CD4-positive, CD25-positive, alpha-beta regulatory T cell (primary cell): ENCODE measurements around the gene FAM149B1. TPM values are rescaled to one million over a fixed set of nuclear protein-coding genes. Genes with fewer than 3 reads are reported as not detected.

Source experiments
- ATAC-seq, 2 donors: fragments of 150-1000 bp; cut with Tn5 transposase; one replicate each; pipeline ENCODE4 v1.10.0; 2021; ENCODE audit warnings: low read depth in 2 of 2, moderate number of reproducible peaks in 2 of 2, moderate library complexity in 1 of 2
- DNase-seq, 3 donors: peaks; one replicate each; pipeline versions ENCODE4 v3.0.0 to v3.0.0-alpha.2; 2012 to 2022; ENCODE audit warnings: mixed read lengths in 1 of 3
- H3K27ac ChIP-seq: one replicate; pipeline ENCODE4 v1.7.0; 2013; ENCODE audit warnings: mild to moderate bottlenecking, low read length; ENCODE audit not compliant: insufficient read depth, poor library complexity, severe bottlenecking
- H3K27me3 ChIP-seq: one replicate; pipeline ENCODE4 v1.7.0; 2013; ENCODE audit warnings: low read length; ENCODE audit not compliant: control insufficient read depth, insufficient read depth
- H3K36me3 ChIP-seq: one replicate; pipeline ENCODE4 v1.7.0; 2013; ENCODE audit warnings: mild to moderate bottlenecking, low read length, moderate library complexity; ENCODE audit not compliant: control insufficient read depth, insufficient read depth
- H3K4me1 ChIP-seq: 2 replicates; pipeline ENCODE4 v1.7.0; 2013; ENCODE audit warnings: mild to moderate bottlenecking, low read length; ENCODE audit not compliant: insufficient read depth, control insufficient read depth, poor library complexity, severe bottlenecking
- H3K4me3 ChIP-seq: one replicate; pipeline ENCODE4 v1.7.0; 2013; ENCODE audit warnings: low read depth, mild to moderate bottlenecking, low read length, moderate library complexity
- H3K9me3 ChIP-seq, 2 experiments: 1 replicate in 1 of 2; 2 replicates in 1 of 2; pipeline ENCODE4 v1.7.0; 2013; ENCODE audit warnings: low read length in 2 of 2, mild to moderate bottlenecking in 1 of 2, moderate library complexity in 1 of 2; ENCODE audit not compliant: control insufficient read depth in 2 of 2
- H3K27ac Mint-ChIP-seq, 3 donors: one replicate each; pipeline ENCODE4 v1.8.0; 2020 to 2022; ENCODE audit warnings: mild to moderate bottlenecking in 3 of 3, mixed read lengths in 3 of 3, moderate library complexity in 2 of 3
- H3K27me3 Mint-ChIP-seq: one replicate; pipeline ENCODE4 v1.8.0; 2022; ENCODE audit warnings: mild to moderate bottlenecking, mixed read lengths
- H3K36me3 Mint-ChIP-seq: one replicate; pipeline ENCODE4 v1.8.0; 2020; ENCODE audit warnings: mixed read lengths
- H3K4me1 Mint-ChIP-seq, 4 donors: one replicate each; pipeline ENCODE4 v1.8.0; 2020 to 2022; ENCODE audit warnings: mixed read lengths in 4 of 4, mild to moderate bottlenecking in 1 of 4
- H3K4me3 Mint-ChIP-seq, 4 donors: one replicate each; pipeline ENCODE4 v1.8.0; 2020 to 2022; ENCODE audit warnings: mild to moderate bottlenecking in 4 of 4, mixed read lengths in 4 of 4, moderate library complexity in 3 of 4
- H3K9me3 Mint-ChIP-seq, 7 donors: one replicate each; pipeline ENCODE4 v1.8.0; 2020 to 2022; ENCODE audit warnings: mixed read lengths in 7 of 7, mild to moderate bottlenecking in 3 of 7, moderate library complexity in 2 of 7
- polyA plus RNA-seq, 4 donors: library from polyadenylated mRNA; unstranded; fragments of 300-500 nt; fragmentation: Illumina TruSeq; gene quantifications; one replicate each; pipeline ENCODE4 v1.2.3, GENCODE V29; 2021
- total RNA-seq: library from RNA; stranded (reverse); gene quantifications from one replicate; pipeline ENCODE4 v1.2.3, GENCODE V29; 2022

Gene FAM149B1
- total and polyA plus RNA-seq, 5 donors from 2014 or later, result 4.9 to 10.1 (median 5.2) TPM

DNA sequence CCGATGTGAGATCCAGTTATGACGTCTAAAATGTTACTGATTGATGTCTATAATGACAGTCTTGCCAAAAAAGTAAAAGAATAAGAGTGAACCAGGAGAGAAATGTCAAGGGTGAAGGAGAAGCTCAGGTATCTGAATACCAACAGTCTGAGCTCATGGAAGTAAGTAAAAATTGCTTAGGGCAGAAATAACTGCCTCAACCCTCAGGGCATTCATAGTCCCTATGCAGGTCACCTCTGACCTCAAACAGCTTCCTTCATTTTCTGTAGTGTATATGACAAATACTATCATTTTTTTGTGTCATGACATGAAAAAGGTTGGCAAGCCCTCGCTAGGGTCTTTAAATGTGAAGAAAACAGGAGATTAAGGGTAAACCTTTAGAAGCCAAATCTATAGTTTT is 125.5 kb downstream of the FAM149B1 start:
- no peaks in the 10 kb centered on the region for H3K36me3 ChIP-seq
- no peak overlapping the region for H3K27ac ChIP-seq
- Mint-ChIP-seq H3K4me3 (no peak overlapping the region), H3K27me3 (peaks cover 14% of the 10 kb centered on the region), H3K36me3 (peaks cover 19% of the 10 kb centered on the region), H3K4me1 (no peaks in the 10 kb centered on the region), H3K27ac (no peak overlapping the region), H3K9me3 (peaks cover 0 to 10% (median 0%) of the 10 kb centered on the region in 7 donors)
- no peak overlapping the region for H3K4me3 ChIP-seq
- ATAC-seq (no peak), DNase-seq (no peak)
- H3K27me3 ChIP-seq, result no peaks in the 10 kb centered on the region
- peaks cover 0 to 4% of the 10 kb centered on the region in 2 experiments for H3K9me3 ChIP-seq
- H3K4me1 ChIP-seq, result no peaks in the 10 kb centered on the region

Other genes with a start within 250 kb of the FAM149B1 start
- not detected for gene PLA2G12B, start 213.3 kb upstream of the FAM149B1 start, total RNA-seq
- gene PLA2G12B, start 213.3 kb upstream of the FAM149B1 start, polyA plus RNA-seq, result not detected
- 16.7 TPM for gene P4HA1, start 71.3 kb upstream of the FAM149B1 start, total RNA-seq
- gene P4HA1, start 71.3 kb upstream of the FAM149B1 start, polyA plus RNA-seq, result 10 to 100 TPM; 17.9 to 27.2 (median 19.7) TPM
- 1.8 TPM for gene NUDT13, start 57.7 kb upstream of the FAM149B1 start, total RNA-seq
- under 1 TPM; 0.49 to 0.79 (median 0.70) TPM for gene NUDT13, start 57.7 kb upstream of the FAM149B1 start, polyA plus RNA-seq
- gene ECD, start 111 bp upstream of the FAM149B1 start, total RNA-seq, result 49.1 TPM
- 10 to 100 TPM; 29.0 to 34.1 (median 30.4) TPM for gene ECD, start 111 bp upstream of the FAM149B1 start, polyA plus RNA-seq
- 20.9 TPM for gene DNAJC9, start 79.1 kb downstream of the FAM149B1 start, total RNA-seq
- 10 to 100 TPM; 32.5 to 35.8 (median 33.9) TPM for gene DNAJC9, start 79.1 kb downstream of the FAM149B1 start, polyA plus RNA-seq
- 29.3 TPM for gene MRPS16, start 84.5 kb downstream of the FAM149B1 start, total RNA-seq
- gene MRPS16, start 84.5 kb downstream of the FAM149B1 start, polyA plus RNA-seq, result 100 to 1,000 TPM in 3 of 4 donors, 10 to 100 TPM in 1; 99.3 to 132 (median 116) TPM
- 2.6 TPM for gene CFAP70, start 190.7 kb downstream of the FAM149B1 start, total RNA-seq
- gene CFAP70, start 190.7 kb downstream of the FAM149B1 start, polyA plus RNA-seq, result under 1 TPM in 2 of 4 donors, not detected in 2; 0.09 to 0.25 TPM
- 108 TPM for gene ANXA7, start 245.9 kb downstream of the FAM149B1 start, total RNA-seq
- gene ANXA7, start 245.9 kb downstream of the FAM149B1 start, polyA plus RNA-seq, result 100 to 1,000 TPM; 233 to 325 (median 249) TPM